Fibroblast of peridontal ligament (primary cell): Measurements from ENCODE around the gene DCHS1.

ENCODE experiments used
- DNase-seq: peaks from one replicate; pipeline ENCODE4 v3.0.0-alpha.2; 2010; ENCODE audit errors: extremely low read depth

The DCHS1 gene

DNA sequence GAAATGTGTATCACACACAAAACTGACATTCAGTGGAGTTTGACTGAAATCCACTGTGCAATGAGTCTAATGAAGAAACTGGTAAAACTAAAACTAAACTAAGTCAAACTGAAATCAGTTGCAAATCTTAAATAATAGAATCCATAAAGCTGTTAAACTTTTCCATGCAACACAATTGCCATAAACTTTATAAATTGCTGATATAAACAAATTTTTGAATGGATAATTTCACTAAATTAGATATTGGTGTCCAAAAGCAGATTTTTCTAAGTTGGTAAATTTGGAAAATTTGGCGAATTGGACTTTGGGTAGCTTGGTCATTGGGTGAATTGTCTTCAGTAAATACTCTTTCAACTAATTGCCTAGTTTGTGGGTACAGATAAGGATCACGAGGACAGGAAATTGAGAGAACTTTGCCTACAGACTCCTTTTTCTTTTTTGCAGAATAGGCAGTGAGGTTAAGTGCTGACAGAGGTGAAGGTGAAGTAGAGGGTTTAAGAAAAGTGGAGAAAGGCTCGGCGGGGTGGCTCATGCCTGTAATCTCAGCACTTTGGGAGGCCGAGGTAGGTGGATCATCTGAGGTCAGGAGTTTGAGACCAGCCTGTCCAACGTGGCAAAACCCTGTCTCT lies 14.7 kb upstream of the DCHS1 start:
- DNase-seq = no peak

DNA sequence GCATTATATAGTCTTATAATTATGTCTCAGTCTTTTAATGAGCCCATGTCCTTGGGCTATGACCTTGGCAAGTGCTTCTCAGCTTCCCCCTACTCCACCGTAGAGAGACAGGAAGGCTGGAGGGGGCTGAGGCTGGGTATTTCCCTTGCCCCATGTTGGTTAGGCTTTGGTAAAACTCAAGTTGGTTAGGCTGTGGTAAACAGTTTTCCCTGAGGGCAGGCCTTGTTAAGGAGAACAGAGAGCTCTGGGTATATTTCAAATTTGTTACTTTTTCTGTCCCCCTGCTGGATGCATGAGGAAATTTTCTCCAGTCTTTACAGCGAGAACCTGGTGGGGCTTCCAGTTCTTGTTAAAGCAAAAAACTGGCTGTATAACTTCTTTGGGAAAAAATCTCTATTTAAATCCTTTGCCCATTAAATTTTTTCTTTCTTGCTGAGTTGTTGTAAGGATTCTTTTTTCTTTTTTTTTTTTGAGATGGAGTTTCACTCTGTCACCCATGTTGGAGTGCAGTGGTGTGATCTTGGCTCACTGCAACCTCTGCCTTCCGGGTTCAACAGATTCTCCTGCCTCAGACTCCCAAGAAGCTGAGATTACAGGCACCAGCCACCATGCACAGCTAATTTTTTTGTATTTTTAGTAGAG lies 12.2 kb upstream of the DCHS1 start:
- DNase-seq = peak; percentile 48

DNA sequence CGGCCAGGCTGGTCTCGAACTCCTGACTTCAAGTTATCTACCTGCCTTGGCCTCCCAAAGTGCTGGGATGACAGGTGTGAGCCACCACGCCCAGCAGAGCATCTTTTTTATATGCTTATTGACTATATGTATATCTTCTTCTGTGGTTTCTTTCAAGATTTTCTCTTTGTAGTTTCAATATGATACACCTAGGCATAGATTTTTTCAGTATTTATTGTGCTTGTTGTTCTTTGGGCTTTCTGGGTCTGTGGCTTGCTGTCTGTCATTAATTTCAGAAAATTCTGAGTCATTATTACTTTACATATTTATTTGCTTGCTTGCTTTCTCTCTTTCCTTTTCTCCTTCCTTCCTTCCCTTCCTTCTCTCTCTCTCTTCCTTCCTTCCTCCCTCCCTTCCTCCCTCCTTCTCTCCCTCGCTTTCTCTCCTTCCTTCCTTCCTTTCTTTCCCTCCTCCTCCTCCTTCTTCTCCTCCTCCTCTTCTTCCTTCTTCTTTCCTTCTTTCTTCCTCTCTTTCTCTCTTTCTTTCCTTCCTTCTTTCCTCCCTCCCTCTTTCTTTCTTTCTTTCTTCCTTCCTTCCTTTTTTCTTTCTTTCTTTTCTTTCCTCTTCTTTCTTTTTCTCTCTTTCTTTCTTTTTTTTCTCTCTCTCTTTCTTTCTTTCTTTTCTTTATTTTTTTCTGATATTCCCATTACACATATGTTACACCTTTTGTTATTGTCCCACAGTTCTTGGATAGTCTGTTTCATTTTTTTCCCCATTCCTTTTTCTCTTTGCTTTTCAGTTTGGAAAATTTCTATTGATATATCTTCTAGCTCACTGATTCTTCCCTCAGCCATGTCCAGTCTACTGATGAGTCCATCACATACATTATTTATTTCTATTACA lies 10.9 kb upstream of the DCHS1 start:
- no peak for DNase-seq

DNA sequence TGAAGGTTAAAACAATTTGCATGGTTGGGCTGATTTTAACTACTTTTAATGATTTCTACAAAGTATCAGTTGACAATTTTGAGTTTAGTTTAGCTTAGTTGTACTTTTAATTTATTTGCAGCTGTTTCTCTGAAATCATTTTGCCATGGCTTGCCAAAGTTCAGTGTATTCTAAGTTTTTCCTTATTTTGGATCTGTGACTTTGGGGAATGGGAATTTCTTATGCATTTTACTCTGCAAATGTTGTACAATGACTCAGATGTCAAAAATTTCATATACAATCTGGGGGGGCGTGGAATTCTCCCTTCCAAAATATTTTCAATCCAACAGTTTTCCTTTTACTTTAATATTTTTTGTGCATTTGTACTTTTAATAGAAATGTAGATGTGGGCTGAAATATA lies 8.9 kb upstream of the DCHS1 start:
- peak; percentile 43 for DNase-seq

DNA sequence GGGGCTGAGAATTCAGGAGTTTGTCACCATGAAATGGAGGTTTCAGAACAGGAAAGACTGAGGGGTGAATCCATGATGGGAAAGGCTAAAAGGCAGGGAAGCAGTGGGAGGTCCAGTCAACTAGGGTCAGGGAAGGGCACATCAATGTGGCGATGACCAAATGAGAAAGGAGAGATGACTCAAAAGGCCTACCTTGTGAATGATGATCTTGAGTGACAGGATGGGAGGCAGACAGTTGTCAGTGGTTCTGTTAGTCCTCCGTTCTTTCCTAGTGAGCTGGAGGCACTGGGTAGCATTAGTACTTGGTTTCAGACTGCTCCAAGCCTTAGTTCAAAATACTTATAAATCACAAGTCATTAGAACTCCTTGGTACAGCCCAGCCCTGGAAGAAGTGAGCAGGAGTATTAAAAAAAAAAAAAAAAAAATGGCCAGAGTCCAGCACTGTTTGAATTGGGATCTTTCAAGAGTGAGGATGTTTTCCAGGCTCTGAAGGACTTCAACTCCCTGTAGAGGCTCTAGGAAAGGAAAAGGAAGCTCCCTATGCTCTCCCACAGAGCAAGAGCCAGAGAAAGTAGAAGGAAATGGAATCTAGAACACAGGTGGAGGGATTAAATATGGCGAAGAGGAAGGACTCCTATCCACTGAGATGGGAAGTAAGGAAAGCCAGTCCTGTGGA lies 8.3 kb upstream of the DCHS1 start:
- no peak for DNase-seq

DNA sequence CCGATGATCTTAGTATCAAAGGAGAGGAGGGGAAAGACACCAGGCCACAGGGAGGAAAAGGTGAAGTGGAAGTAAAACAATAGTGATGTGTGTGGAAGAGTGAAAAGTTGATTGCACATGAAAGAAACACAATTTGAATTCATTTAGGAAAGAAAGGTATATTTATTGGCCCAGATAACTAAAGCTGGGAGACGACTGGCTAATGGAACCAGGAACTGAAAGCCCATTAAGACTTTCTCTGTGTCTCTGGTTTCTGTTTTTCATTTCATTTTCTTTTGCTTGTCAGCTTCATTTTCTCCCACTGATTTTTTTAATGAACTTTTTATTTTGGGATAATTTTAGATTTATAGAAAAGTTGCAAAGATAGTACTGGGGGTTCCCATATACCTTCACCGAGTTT lies 5.1 kb upstream of the DCHS1 start:
- no peak for DNase-seq

DNA sequence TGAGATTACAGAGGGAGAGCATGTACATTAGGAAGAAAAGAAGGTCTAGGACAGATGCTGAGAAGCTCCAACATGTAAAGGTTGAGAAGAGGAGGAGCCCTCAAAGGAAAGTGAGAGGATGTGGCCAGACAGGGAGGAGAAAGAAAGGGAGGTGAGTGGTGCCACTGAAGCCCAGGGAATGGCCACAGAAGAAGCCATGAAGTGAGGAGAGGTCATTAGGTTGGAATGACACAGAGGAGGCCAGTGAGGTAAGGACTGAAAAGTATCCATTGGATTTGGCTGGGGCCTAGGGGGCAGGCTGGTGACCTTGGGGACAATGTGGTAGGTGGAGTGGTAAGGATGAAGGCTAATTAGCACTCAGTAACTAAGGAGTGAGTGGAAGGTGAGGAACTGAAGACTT lies 3.0 kb upstream of the DCHS1 start:
- no peak for DNase-seq

DNA sequence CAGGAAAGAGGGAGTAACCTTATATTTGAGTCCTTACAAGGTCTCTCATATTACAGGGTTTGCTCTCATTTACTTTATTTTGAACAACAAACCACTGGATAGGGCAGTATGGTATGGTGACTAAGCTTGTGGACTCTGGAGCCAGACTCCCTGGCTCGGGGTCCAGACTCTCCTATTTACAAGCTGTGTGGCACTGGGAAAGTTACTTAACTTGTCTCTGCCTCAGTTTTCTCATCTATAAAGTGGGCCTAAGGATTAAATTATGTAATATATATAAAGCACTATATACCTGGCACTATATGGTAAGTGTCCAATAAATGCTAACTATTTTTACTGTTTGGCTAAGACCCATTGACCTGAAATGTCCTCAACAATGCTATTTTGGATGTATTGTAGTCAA lies 1.7 kb upstream of the DCHS1 start:
- DNase-seq = peak; percentile 42

DNA sequence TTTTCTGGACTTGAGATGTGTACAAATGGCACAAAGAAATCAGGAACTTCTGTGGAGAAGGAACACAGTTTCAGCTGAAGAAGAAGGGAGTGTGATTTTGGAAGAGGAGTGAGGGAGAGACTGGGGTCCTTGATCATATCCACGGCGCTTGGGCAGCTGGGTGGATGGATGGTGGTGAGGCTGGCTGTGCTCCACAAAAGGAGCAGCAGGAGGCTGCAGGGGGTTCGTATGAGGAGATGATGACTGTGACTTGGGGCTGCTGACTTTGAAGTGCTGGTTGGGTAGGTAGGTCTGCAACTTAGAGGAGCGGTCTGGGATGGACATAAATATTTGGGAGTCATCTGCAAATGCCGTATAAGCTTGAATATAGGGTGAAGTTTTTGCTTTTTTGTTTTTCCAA lies 1.3 kb upstream of the DCHS1 start:
- DNase-seq = no peak

DNA sequence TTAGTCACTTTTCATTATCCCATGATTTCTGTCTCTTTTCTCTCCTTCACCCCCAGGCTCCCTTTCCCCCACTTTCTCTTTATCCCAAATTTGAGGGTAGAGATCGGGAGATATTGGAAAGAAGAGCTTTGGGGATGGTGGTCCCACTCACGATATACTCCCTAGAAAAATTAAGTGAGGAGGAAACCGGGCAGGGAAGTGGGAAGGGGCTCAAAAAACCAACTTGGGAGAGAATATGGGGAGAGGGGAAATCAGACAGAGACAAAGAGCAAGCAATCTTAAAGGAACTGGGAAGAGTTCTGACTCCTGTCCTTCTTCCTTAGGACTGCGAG lies 941 bp upstream of the DCHS1 start:
- no peak for DNase-seq

DNA sequence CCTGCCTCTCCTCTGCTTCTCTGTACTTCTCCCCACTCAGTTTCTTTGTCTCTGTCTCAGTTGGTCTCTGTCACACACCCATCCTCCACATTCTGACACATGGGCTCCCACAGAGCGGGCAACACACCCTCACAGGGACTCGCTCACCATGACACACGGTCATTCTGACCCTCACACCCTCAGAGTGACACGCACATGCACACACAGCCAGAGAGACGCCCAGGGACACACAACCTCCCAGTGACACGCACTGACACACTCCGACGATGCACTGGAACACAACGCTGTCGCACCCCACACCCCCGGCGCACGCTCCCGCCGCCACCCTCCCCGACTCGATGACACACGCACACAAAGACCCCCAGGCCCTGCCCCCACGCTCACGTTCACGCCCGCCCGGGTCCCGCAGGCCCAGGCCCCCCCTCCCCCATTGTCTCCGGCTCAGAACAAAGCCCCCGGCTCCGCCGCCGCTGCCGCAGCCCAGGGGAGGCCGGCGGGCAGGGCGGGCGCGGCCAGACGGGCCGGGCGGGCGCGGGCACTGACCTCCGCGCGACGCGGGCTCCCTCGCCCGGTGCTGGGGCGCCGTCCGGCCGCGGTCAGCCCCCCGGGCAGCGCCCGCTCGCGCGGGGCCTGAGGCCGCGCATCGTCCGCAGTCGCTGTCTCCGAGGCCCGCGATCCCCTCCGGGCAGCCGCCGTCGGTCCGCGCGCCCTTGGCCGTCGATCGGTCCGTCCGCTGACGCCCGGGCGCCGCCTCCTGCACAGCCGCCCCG lies 404 bp downstream of the DCHS1 start:
- no peak for DNase-seq

DNA sequence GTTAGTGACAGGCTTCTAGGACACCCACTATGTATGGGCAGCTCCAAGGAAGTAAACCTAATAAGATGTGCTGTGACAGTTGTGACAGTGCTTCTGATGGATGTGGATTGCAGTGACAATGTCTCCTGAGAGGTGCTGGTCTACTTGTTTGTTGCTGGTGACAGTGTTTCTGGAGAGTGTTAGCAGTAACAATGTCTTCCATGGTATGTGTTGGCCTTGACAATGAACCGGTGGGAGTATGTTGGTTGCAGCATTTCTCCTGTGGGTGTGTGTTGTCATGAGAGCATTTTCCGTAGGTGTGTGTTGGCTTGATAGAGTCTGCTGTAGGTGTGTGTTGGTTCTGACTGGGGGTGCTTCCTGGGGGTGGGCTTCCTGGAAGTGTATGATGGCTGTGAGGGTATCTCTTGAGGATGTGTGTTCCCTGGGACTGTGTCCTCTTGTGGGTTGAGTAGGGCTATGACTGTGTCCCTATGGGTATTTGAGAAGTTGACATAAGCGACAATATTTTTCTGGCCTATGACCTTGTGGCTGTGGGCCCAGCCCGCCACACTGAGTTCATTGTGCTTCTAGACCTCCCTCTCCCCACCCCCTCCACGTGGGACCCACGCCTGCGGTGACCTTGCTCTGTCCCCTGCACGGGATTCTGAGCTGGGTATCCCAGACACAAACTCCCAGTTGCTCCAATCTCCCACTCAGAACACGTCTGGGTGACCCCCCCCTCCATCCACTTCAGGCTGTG lies 1.2 kb downstream of the DCHS1 start:
- no peak for DNase-seq

DNA sequence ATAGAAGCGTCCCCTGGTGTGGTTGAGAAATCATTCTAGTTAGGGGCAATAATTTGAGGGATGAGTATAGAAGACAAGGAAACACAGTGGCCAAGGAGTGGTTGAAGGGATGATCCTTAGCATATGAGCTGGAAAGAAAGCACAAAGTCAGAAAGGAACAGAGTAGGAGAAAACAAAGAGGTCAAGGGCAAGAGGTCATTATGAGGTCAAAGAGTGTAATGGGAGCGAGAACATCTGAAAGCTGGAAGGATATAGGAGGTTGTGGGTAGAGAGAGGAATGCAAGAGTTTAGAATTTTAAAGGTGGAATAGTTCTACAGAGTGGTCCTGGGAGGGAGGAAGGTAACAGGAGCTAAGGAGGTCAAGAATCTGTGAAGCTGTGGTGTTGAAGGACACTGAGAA lies 2.0 kb downstream of the DCHS1 start:
- DNase-seq = no peak

DNA sequence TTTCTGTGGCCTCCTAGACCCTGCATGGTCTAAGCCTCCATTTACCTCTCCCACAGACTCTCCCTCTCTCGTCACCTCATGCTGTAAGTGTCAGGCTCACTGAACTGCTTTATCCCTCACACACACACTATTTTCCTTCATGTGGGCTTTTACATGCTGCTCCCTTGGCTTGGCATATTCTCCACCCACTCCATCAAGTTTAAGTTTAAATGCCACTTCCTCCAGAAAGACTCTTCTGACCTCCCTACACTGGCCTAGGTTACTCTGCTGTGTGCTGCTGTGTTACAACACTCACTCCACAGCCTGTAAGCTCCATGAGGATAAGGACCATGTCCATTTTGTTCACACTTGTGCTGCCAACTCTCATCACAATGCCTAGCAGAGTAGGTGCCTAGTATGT lies 2.5 kb downstream of the DCHS1 start:
- no peak for DNase-seq

DNA sequence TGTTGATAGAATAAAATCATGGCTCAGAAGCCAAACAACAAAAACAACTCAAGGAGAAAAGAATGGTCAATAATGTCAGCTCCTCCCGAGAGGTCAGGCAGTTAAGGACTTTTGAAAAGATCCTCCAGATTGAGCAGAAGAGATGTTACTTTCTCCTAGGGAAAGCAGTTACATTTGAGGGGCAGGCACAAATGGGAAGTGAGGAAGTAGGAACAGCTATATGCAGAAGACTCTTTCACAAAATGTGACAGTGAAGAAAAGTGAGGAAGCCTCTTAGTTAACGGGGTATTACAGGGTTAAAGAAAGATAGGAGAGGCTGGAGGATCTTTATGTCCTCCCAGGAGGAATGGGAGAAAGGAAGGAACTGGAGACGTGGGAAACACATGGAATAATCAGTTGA lies 3.4 kb downstream of the DCHS1 start:
- DNase-seq = no peak

DNA sequence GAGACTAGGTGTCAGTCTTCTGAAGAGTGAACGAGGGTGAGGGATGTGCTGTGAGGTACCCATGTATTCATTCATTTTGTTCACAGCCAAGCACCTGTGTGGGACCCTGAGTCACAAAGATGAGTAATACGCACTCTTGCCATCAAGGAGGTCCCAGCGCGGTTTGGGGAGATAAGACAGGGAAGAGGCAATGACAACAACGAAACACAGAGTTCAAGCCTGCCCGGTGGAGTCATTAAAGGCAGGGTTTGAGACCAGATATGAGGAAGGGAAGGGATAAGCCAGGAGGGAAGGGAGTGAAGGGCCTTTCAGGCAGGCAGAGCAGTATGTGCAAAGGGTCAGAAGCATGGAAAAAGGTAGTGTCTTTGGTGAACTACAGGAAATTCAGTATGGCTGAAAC lies 4.6 kb downstream of the DCHS1 start:
- no peak for DNase-seq

DNA sequence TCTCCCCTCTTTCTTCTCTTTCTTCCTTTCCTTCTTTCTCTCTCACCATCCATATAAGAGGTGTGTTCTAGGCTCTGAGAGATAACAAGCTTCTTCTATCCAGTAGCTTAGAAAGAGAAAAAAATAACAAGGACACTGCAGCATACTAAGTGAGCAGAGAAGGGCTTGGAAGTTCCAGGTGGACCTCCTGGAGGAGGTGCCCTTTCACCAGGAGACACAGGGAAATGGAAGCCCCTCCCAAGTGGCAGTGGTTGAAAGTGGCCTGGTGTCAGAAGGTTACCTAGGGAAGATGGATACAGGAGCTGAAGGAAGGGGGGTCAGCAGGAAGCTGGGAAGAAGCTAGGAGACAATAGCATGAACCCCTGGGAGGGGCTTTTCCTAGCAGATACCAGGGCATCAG lies 5.5 kb downstream of the DCHS1 start:
- no peak for DNase-seq

DNA sequence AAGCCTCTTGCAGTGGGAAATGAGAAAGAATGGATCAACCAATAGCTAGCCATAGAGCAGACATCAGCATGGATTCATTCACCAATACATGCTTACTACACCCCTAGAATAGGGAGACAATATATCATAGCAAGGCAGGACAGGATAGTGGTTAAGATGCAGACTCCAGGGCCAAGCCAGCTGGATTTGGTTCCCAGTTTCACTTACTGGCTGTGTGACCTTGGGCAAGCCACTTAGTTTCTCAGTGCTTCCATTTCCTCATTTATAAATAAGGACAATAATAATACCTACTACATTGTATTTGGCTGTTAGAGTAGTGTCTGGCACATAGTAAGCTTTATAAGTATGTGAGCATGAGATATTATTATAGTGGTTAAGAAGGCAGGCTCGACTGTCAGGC lies 7.1 kb downstream of the DCHS1 start:
- no peak for DNase-seq

DNA sequence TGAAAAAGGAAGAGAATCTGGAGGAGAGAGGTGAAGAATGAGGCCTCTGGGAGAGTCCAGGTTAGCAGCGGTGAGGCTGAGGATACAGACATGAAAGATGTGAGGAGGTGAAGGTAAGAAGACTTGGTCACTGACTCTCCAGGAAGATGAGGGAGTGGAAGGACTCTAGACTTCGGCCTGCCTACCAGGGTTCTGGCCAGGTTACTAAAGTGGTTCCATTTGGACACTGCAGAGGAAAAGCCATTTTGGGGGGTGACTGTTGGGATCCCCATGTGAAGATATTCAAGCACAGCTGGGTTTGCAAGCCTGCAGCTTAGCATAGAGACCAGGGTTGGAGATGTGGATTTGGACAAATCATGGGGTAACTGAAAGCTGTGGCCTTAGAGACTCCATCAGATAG lies 7.8 kb downstream of the DCHS1 start:
- no peak for DNase-seq

DNA sequence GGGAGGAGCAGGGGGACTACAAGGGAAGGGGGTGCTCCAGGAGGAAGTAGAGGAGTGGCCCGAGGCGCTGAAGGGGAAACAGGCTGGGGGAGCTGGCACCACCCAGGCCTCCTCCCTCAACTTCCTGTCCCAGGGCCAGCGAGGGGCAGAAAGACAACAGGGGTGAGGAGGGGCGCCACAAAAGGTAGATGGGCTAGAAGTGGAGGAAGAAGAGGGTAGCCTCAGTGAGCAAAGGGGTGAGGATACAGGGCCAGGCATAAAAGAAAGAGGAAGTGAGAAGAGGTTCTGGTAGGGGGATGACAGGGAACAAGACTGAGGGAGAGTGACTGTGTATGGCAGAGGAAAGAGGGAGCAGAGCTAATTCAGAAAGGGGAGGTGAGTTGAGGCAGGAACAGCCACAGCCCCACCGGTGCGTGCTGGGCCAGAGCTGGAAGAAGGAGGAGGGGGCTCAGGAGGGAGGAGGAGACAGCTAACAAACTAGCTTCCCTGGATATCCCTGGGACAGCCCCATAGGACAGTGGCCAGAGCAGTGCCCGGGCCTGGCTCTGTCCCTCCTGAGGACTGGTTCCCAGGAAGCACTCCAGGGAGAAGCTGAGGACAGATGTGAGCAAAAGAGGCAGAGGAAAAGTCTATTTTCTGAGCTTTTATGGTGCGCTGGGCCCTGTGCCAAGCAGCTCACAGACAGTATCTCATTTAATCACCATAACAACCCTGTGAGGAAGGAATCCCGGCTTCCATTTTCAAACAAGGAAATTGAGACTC lies 8.5 kb downstream of the DCHS1 start:
- DNase-seq = no peak

DNA sequence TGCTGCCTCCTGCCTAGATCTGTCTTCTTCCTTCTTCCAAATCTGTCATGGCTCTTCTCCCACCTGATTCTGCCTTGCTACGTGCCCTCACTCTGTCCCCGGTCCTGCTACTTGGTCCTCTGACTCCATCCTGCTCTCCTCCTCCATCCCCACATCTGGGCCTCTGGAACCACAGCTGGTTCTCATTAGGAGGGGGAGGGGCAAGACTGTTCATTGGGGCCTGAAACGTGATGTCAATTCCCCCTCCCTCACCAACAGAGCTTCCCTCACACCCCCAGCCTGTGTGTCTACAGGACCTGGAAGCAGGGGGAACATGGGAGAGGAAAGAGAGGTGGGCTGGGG lies 9.1 kb downstream of the DCHS1 start:
- DNase-seq = peak; percentile 67
